Activated CD8-positive, alpha-beta memory T cell treated with anti-CD3 and anti-CD28 coated beads for 48 hours (primary cell): Measurements from ENCODE around the gene RPLP2.

Experiments
- DNase-seq, 3 experiments: peaks; one replicate each; pipeline ENCODE4 v3.0.0-alpha.2; 2020; ENCODE audit warnings: low read depth in 2 of 3, low spot score in 2 of 3

Gene RPLP2

GRCh38 chr11:809287-810039, at the start of gene RPLP2:
TSS of gene RPLP2 (plus strand) at chr11:809967. CDS start at chr11:810235, 268 bp downstream.
- DNase-seq: peak; percentile 97

GRCh38 chr11:760236-760635, 49.5 kb upstream of the RPLP2 start:
- DNase-seq: no peak

GRCh38 chr11:761526-762108, 48.1 kb upstream of the RPLP2 start:
- DNase-seq: no peak

DNA sequence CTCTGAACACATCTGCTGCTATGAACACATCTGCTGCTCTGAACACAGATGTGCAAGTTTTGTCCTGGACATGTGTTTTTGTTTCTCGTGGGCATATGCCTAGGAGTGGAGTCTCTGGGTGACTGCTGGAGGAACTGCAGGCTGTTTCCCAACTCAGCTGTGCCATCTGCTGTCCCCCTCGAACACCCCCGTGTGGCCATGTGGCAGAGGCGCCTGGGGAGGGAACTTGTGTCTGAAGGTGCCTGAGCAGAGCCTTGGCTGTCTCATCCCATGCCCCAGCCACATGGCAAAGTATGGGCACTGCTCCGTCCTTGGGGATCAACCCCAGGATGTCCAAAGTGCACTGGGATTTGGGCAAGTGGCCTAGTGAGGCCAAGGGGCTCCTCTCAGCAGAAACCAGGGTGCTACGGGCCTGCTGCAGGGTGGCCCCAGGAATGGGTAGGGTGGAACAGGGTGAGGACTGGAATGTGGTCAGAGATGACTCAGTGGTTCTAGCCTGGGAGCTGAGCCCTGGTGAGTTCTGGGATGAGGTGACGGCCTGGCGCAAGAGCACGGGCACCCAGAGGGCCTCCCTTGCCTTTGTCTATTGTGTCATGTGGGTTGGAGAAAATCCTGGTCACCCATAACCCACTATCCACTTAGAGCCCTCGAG, 47.2 kb upstream of the RPLP2 start:
- DNase-seq: no peak

DNA sequence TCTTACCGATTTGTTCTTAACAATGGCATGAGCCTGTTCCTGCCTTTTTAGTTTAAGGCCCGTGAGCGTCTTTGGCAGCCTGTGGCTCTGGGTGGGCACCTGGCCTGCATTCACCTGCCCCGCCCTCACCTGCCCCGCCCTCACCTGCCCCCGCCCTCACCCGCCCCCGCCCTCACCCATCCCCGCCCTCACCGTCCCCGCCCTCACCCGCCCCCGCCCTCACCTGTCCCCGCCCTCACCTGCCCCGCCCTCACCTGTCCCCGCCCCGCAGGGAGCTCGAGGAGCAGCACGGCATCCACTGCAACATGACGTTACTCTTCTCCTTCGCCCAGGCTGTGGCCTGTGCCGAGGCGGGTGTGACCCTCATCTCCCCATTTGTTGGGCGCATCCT, 46.7 kb upstream of the RPLP2 start:
- DNase-seq: no peak

- no peak for DNase-seq
Measured at GRCh38 chr11:763549-764321, 46.0 kb upstream of the RPLP2 start.

DNA sequence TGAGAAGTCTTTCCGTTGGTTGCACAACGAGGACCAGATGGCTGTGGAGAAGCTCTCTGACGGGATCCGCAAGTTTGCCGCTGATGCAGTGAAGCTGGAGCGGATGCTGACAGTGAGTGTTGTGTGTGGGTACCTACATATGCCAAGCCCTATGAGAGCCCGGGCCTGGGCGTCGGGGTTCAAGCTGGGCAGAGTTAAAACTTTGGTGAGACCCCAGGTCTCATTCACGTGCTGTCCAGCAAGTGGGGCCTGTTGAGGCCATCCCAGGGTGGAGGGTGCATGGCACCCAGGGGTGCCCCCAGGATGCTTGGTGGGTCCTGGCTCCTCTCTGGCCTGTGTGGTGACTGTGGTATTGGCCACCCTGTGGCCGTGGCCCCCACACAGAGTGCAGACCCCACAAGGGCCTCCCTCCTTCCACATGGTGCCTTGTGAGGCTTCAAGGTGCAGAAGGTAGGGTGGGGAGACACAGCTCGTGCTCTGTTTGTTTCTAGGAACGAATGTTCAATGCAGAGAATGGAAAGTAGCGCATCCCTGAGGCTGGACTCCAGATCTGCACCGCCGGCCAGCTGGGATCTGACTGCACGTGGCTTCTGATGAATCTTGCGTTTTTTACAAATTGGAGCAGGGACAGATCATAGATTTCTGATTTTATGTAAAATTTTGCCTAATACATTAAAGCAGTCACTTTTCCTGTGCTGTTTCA, 45.3 kb upstream of the RPLP2 start:
- no peak for DNase-seq

- DNase-seq: no peak
Measured at GRCh38 chr11:765025-765801, 44.6 kb upstream of the RPLP2 start.

GRCh38 chr11:765802-766091, 44.0 kb upstream of the RPLP2 start:
- no peak for DNase-seq

- no peak for DNase-seq
Measured at GRCh38 chr11:766106-766935, 43.4 kb upstream of the RPLP2 start.

- DNase-seq: no peak
Measured at GRCh38 chr11:766936-767210, 42.9 kb upstream of the RPLP2 start.

DNA sequence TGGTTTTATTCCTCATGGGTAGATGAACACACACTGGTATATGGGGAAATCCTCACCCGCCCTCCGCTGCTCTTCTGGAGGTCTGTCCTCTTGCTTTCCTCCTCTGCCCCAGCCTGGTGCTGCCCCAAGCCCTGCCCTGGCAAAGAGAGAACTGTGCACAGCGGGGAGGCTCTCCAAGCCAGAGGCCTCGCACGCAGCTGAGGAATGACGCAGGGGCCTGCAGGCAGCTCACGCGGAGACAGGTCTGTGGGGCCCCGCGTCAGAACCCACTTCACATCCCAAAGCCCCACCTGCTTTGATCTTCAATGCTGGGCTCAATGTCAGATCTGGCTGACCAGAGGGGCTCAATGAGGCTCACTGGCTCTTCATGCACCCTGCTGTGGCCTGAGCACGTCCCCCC, 42.5 kb upstream of the RPLP2 start:
- DNase-seq: no peak

- DNase-seq: no peak
Measured at GRCh38 chr11:769887-770641, 39.7 kb upstream of the RPLP2 start.

DNA sequence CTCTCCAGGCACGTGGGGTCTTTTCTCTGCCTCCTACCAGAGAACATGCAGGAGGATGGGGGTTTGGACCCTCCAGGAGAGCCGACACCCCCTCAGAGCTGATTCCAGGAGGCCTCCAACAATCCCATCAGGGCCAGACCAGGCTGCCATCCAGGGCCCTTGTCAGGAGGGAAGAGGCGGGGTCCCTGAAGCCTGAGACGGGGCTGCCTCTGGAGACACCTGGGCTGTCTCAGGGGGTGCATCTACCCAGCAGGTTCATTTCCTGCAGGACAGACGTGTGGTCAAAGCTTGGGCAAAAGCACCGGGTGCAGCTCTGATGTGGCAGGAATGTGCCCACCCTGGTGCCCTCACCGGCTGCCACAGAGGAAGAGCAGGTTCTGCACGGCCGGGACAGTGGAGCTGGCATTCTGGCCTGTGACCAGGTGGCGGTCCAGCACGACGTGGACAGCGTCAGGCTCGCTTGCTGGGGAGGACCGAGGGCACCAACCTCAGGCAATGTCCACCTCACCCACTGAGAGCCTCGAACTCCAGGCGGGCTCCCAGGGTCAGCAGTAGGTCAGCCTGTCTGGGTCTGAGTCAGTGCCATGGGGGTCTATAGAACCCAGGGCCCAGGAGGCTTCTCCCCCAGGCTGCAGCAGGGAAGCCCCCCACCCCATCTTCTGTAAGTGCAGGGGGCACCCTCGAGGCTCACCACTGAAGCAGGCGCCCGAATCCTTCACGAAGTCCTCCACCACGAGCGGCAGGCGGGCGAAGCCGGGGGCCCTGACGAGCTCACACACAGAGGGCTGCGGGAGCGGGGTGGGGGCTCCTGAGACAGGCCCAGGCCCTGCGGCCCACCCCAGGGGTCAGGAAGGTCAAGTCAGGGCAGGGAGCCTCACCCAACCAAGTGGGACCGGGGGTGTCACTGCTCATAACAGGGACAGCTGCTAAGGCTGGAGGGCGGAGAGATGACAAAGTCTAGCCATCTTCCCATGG, 38.8 kb upstream of the RPLP2 start:
- no peak for DNase-seq

DNA sequence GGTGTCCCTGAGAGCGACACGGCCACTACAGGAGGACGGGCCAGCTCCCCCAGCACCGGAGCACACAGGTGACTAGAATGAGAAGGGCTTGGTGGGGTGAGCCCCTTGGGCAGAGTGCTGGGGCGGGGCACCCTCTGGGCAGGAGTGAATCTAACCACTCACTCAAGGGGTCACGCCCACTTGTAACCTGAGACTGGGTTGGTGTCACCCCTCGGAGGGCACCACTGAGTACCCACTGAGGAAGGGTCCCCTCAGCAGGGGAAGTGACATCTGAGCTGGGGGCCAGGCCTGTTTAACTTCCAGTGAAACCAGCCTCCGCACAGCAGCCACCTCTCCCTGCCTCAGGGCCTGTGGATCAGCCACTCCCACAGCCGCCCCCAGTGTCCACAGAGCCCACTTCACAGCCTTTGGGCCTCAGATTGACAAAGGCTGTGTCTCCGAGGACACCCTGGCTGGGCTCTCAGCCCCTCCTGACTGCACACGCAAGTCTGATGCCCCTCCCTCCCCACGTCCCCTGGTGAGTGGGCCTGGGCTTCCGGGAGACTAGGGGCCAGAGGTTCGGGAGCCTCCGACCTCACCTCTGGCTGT, 38.1 kb upstream of the RPLP2 start:
- DNase-seq: no peak

- DNase-seq: no peak
Measured at GRCh38 chr11:772429-773390, 37.1 kb upstream of the RPLP2 start.

DNA sequence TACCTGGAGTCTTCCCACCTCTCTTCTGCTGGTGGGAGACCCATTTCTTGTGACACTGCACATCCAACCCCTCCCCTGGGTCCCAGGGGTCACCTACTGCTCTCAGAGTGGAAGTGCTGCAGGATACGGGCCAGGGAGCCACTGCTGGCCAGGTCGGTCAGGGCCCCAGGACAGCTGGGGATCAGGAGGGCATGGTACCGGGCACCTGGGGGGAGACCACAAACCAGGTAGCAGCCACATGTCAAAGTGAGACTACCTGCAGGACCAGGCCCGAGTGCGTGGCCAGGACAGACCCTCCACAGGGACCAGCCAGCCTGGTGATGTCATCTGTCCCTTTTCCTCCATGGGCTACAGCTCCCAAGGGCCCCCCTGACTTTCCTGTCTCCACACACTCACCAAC, 36.3 kb upstream of the RPLP2 start:
- DNase-seq: no peak
